ENCODE results near the gene HS6ST1.
A peak's percentile ranks its signal among the peaks of the same experiment; 100 is the strongest.

The HS6ST1 gene

DNA sequence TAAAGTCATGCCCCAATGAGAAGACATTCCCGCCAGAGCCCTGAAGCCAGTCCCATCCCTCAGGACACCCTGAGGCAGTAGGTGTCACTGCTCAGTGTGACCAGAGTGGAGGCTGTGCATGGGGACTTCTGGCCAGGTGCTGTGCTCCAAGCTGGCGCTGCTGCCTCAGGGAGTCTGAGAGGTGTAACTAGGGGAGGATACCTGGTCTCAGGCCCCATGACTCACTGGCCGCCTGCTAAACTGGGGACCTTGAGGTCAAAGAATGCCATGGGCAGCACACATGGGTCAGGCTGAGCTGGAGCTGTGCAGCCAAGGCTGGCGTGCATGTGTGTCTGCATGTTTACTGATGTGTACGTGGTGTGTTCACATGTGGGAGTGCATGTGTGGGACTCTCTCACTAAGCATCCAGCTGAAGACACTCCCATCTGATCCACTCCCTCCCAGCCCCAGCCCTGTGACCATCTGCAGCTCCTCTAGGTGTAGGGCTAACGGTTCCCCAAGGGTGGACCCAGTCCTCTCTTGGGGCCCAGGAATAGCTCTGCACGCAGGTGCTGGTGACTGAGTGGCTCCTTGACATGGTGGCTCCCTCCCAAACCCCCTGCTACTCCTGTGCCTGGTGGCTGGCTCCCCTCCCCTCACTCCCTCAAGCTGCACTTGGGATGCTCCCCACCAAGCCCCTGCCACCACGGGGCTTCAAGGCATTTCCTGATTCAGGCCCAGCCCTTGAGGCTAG, 16.5 kb downstream of the HS6ST1 start:
- no peak for DNase-seq (ENCODE audit: low read depth)
- TF ChIP-seq, protein P1, sequence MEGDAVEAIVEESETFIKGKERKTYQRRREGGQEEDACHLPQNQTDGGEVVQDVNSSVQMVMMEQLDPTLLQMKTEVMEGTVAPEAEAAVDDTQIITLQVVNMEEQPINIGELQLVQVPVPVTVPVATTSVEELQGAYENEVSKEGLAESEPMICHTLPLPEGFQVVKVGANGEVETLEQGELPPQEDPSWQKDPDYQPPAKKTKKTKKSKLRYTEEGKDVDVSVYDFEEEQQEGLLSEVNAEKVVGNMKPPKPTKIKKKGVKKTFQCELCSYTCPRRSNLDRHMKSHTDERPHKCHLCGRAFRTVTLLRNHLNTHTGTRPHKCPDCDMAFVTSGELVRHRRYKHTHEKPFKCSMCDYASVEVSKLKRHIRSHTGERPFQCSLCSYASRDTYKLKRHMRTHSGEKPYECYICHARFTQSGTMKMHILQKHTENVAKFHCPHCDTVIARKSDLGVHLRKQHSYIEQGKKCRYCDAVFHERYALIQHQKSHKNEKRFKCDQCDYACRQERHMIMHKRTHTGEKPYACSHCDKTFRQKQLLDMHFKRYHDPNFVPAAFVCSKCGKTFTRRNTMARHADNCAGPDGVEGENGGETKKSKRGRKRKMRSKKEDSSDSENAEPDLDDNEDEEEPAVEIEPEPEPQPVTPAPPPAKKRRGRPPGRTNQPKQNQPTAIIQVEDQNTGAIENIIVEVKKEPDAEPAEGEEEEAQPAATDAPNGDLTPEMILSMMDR (IDR thresholded peaks at IDR 0.05; ENCODE audit: low read length, missing control alignments) = no peak
- H3K4me3 ChIP-seq (replicated peaks; ENCODE audit: low read depth, low read length) = no peak overlapping the region

DNA sequence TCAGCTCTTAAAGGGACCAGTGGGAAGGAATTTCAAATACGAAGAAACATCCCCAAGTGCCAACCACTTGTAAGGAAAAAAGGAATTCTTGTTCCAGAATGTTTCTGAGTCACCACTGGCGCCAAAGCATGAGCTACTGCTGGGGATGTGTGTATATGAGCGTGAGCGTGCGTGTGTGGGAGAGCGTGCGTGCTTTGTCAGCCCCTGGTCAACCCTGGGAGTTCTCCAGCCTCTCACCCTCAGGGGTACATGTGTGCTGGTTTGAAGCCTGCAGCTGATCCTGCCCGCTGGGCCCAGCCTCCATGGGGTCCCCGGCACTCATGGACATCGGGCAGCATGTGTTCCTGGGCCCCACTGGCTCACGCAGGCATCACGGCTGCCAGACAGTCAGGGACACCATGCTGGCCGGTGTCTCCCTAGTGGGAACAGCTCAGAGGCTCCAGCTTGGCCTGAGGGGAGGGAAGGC, 17.1 kb downstream of the HS6ST1 start:
- TF ChIP-seq, protein P1 (IDR thresholded peaks at IDR 0.05; ENCODE audit: low read length, missing control alignments) = no peak
- DNase-seq (ENCODE audit: low read depth) = peak; percentile 91
- H3K4me3 ChIP-seq (replicated peaks; ENCODE audit: low read depth, low read length) = no peak overlapping the region

DNA sequence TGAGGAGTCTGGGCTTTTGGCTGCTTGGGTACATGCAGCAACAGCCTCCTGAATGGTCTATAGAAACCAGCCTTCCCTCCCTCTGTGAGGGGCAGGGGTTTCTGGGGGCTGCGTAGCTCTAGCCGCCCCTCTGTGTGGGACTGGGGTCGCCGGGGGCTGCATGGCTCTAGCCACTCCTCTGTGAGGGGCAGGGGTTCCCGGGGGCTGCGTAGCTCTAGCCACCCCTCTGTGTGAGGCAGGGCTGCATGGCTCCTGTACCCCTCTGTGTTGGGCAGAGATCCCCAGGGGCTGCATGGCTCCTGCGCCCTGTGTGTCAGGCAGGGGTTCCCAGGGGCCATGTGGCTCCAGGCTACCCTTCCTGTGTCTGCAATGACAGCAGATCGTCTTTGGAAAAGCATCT, 17.6 kb downstream of the HS6ST1 start:
- TF ChIP-seq, protein P1 (IDR thresholded peaks at IDR 0.05; ENCODE audit: low read length, missing control alignments) = no peak
- no peak for DNase-seq (ENCODE audit: low read depth)
- no peak overlapping the region for H3K4me3 ChIP-seq (replicated peaks; ENCODE audit: low read depth, low read length)

DNA sequence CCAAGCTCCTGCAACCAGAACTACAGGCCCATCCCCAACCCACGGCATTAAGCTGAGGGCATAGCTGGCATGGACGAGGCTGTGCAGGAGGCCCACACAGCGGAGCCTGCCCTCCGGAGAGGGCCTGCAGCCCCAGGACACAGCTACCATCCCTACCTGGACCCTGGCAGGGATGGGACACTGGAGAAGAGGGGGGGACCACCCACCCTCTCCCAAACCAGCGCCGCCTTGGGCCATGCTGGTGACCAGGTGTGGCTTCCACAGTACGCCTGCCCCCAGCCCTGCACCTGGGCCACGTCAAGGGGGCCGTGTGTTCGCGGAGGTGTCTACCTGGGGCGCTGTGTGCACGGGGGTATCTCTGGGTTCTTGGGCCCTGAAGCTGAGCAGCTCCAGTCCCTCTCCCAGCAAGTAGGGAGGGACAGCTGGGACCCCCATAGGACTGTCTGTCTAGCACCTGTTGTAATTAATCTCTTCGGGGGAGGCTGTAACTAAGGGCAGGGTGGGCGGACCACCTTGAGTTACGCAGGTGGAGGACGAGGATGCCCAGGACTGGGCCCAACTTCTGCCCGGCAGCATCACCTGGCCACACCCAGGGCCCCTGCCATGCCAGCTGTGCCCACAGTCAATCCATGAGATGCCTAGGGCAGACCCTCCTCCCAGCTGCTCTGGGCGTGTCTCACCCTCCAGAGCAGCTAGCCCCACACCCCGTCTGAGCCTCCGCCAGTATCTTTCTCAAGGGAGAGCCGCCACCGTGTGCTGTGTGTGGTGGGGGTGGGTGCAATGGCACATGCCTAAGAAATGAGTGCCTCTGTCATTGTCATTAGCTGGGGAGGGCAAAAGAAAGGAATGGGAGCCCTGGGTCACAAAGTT, 18.3 kb downstream of the HS6ST1 start:
- TF ChIP-seq, protein P1 (IDR thresholded peaks at IDR 0.05; ENCODE audit: low read length, missing control alignments) = no peak
- no peak for DNase-seq (ENCODE audit: low read depth)
- no peak overlapping the region for H3K4me3 ChIP-seq (replicated peaks; ENCODE audit: low read depth, low read length)

DNA sequence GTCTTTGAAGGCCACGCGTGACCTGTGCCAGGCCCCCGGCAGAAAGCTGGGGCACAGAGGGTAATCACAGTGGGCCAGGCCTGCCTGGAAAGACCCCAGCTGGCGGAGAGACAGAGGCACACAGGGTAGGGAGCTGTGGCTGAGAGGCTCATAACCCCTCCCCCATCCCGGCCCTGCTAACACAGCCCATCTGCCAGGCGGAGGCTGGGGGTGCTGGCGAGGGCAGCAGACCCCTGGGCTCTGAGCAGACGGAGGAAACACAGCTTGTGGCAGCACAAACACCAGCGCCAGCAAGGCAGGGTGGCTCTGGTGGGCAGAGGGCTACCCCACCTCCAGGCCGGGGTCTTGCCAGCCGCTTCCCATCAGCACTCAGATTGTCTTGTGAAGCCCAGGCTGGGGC, 19.0 kb downstream of the HS6ST1 start:
- no peak overlapping the region for H3K4me3 ChIP-seq (replicated peaks; ENCODE audit: low read depth, low read length)
- TF ChIP-seq, protein P1 (IDR thresholded peaks at IDR 0.05; ENCODE audit: low read length, missing control alignments) = no peak
- no peak for DNase-seq (ENCODE audit: low read depth)

DNA sequence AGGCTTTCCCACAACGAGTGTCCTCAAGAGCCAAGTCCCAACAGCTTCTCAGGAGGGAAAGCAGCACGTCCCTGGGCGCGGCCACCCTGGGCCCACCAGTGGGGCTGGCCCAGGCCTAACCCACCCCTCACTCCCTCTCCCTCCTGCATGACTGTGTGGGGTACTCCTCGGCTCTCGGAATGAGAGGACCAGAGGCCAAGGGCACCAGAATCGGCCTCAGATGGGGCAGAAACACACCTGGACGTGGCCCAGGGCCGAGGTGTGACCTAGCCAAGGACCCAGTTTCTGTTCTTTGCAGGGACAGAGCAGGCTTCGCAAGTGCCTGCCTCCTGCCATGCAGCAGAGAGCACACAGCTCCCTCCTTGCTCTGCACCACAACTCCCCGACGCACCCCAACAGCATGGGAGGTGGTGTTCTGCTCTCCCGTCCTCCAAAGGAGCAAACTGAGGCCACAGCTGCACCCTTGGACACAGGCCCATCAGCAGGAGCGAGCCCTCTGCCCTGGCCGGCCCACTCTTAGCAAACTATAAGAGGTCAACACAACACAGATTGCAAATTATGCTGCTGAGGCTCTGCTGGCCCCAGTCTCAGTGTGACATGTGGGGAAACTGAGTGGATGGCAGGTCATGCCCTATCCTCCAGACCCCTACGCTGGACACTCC, 19.7 kb downstream of the HS6ST1 start:
- TF ChIP-seq, protein P1 (IDR thresholded peaks at IDR 0.05; ENCODE audit: low read length, missing control alignments) = no peak
- DNase-seq (ENCODE audit: low read depth) = no peak
- no peak overlapping the region for H3K4me3 ChIP-seq (replicated peaks; ENCODE audit: low read depth, low read length)

Data from fibroblast of pulmonary artery (primary cell).